DND-41 (cell line): ENCODE results near the gene INPP5B.

Experiments
- EZH2 ChIP-seq: IDR thresholded peaks from 3 replicates; pipeline ENCODE4 v1.6.1; 2012; ENCODE audit warnings: borderline replicate concordance, low read depth, mild to moderate bottlenecking, moderate library complexity, low read length, inconsistent platforms; ENCODE audit not compliant: severe bottlenecking
- TF ChIP-seq, protein P1 (sequence below): IDR thresholded peaks from 2 replicates; pipeline ENCODE4 v1.5.1; 2012; ENCODE audit warnings: borderline replicate concordance, low read length, moderate library complexity, mild to moderate bottlenecking; ENCODE audit not compliant: poor library complexity, severe bottlenecking; ENCODE audit errors: extremely low read depth

DNA sequence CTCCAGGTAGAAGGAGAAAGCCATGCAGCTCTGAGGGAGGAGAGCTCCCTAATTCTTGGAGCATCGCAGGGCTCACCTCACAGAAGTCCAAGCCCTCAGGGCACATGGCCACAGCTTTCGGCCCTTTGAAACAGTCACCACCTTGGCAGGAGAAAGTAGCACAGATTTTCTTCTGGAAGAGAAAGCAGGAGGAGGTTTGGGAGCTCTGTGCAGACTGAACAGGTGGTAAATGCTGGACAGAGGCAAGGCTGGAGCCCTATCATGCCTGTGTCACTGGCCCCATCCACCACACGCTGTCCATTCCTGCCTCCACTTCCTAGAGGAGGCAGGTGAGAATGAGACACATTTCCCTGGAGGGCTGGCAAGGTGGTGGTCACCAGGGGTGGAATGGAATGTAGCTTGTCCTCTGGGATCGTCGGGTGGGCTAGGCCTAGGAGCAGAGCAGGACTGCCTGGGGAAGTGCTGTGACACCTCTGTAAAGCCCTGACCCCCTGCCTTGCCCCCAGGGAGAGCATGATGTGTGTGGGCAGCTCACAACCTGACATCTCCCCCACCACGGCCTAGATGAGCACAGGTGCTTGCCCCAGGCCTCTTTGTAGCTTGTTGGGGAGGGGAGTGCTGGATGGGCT is 2.8 kb upstream of the INPP5B start:
- TF ChIP-seq, protein P1, sequence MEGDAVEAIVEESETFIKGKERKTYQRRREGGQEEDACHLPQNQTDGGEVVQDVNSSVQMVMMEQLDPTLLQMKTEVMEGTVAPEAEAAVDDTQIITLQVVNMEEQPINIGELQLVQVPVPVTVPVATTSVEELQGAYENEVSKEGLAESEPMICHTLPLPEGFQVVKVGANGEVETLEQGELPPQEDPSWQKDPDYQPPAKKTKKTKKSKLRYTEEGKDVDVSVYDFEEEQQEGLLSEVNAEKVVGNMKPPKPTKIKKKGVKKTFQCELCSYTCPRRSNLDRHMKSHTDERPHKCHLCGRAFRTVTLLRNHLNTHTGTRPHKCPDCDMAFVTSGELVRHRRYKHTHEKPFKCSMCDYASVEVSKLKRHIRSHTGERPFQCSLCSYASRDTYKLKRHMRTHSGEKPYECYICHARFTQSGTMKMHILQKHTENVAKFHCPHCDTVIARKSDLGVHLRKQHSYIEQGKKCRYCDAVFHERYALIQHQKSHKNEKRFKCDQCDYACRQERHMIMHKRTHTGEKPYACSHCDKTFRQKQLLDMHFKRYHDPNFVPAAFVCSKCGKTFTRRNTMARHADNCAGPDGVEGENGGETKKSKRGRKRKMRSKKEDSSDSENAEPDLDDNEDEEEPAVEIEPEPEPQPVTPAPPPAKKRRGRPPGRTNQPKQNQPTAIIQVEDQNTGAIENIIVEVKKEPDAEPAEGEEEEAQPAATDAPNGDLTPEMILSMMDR: no peak
- no peak for TF ChIP-seq EZH2
